ENCODE results near the gene HIRA.

Gene HIRA

GRCh38 chr22:19393704-19394103 is 37.8 kb downstream of the HIRA start:
- no peaks in the 10 kb centered on the region for H3K9me2 ChIP-seq (replicated peaks; ENCODE audit: insufficient read depth, low read length)
- H3K27ac ChIP-seq (ENCODE audit: low read depth, low read length), result no peak overlapping the region
- no peaks in the 10 kb centered on the region for H3K79me2 ChIP-seq (ENCODE audit: insufficient read depth, low read length)
- TF ChIP-seq EZH2phosphoT487 (conservative IDR thresholded peaks at IDR 0.05; ENCODE audit: low read length), result no peak
- no peak for TF ChIP-seq CTCF (IDR thresholded peaks at IDR 0.05; ENCODE audit: insufficient read depth, low read length, poor library complexity, severe bottlenecking)
- no peak overlapping the region for H3K4me3 ChIP-seq (ENCODE audit: insufficient read depth, low read length, poor library complexity, severe bottlenecking)
- H3K4me2 ChIP-seq (ENCODE audit: low read depth, low read length, poor library complexity, severe bottlenecking), result no peak overlapping the region
- H3K27me3 ChIP-seq (ENCODE audit: low read length), result no peaks in the 10 kb centered on the region
- H3K36me3 ChIP-seq (ENCODE audit: low read length), result no peaks in the 10 kb centered on the region
- H4K20me1 ChIP-seq (ENCODE audit: low read depth, low read length), result no peaks in the 10 kb centered on the region
- H3K9me3 ChIP-seq (ENCODE audit: insufficient read depth, low read length), result no peaks in the 10 kb centered on the region
- no peaks in the 10 kb centered on the region for H3F3A ChIP-seq (ENCODE audit: insufficient read depth)
- no peak overlapping the region for H2AFZ ChIP-seq (ENCODE audit: low read depth, low read length, severe bottlenecking)
- H3K9ac ChIP-seq (ENCODE audit: low read length), result no peak overlapping the region

GRCh38 chr22:19387575-19387974 is 44.0 kb downstream of the HIRA start:
- no peaks in the 10 kb centered on the region for H4K20me1 ChIP-seq (ENCODE audit: low read depth, low read length)
- no peaks in the 10 kb centered on the region for H3K27me3 ChIP-seq (ENCODE audit: low read length)
- no peak overlapping the region for H3K27ac ChIP-seq (ENCODE audit: low read depth, low read length)
- no peaks in the 10 kb centered on the region for H3F3A ChIP-seq (ENCODE audit: insufficient read depth)
- no peak overlapping the region for H3K9ac ChIP-seq (ENCODE audit: low read length)
- no peak for TF ChIP-seq CTCF (IDR thresholded peaks at IDR 0.05; ENCODE audit: insufficient read depth, low read length, poor library complexity, severe bottlenecking)
- no peak for TF ChIP-seq EZH2phosphoT487 (conservative IDR thresholded peaks at IDR 0.05; ENCODE audit: low read length)
- no peak overlapping the region for H2AFZ ChIP-seq (ENCODE audit: low read depth, low read length, severe bottlenecking)
- H3K79me2 ChIP-seq (ENCODE audit: insufficient read depth, low read length), result no peaks in the 10 kb centered on the region
- no peak overlapping the region for H3K4me3 ChIP-seq (ENCODE audit: insufficient read depth, low read length, poor library complexity, severe bottlenecking)
- no peaks in the 10 kb centered on the region for H3K36me3 ChIP-seq (ENCODE audit: low read length)
- no peaks in the 10 kb centered on the region for H3K9me3 ChIP-seq (ENCODE audit: insufficient read depth, low read length)
- H3K4me2 ChIP-seq (ENCODE audit: low read depth, low read length, poor library complexity, severe bottlenecking), result no peak overlapping the region
- no peaks in the 10 kb centered on the region for H3K9me2 ChIP-seq (replicated peaks; ENCODE audit: insufficient read depth, low read length)

GRCh38 chr22:19387038-19387437 is 44.5 kb downstream of the HIRA start:
- no peaks in the 10 kb centered on the region for H3K27me3 ChIP-seq (ENCODE audit: low read length)
- H3F3A ChIP-seq (ENCODE audit: insufficient read depth), result no peaks in the 10 kb centered on the region
- H3K9me3 ChIP-seq (ENCODE audit: insufficient read depth, low read length), result no peaks in the 10 kb centered on the region
- no peaks in the 10 kb centered on the region for H3K79me2 ChIP-seq (ENCODE audit: insufficient read depth, low read length)
- TF ChIP-seq EZH2phosphoT487 (conservative IDR thresholded peaks at IDR 0.05; ENCODE audit: low read length), result no peak
- TF ChIP-seq CTCF (IDR thresholded peaks at IDR 0.05; ENCODE audit: insufficient read depth, low read length, poor library complexity, severe bottlenecking), result no peak
- H3K36me3 ChIP-seq (ENCODE audit: low read length), result no peaks in the 10 kb centered on the region
- no peaks in the 10 kb centered on the region for H4K20me1 ChIP-seq (ENCODE audit: low read depth, low read length)
- no peak overlapping the region for H2AFZ ChIP-seq (ENCODE audit: low read depth, low read length, severe bottlenecking)
- H3K9ac ChIP-seq (ENCODE audit: low read length), result no peak overlapping the region
- no peak overlapping the region for H3K4me2 ChIP-seq (ENCODE audit: low read depth, low read length, poor library complexity, severe bottlenecking)
- H3K9me2 ChIP-seq (replicated peaks; ENCODE audit: insufficient read depth, low read length), result no peaks in the 10 kb centered on the region
- H3K4me3 ChIP-seq (ENCODE audit: insufficient read depth, low read length, poor library complexity, severe bottlenecking), result no peak overlapping the region
- no peak overlapping the region for H3K27ac ChIP-seq (ENCODE audit: low read depth, low read length)
